ENCODE results near the gene ZPBP.

DNA sequence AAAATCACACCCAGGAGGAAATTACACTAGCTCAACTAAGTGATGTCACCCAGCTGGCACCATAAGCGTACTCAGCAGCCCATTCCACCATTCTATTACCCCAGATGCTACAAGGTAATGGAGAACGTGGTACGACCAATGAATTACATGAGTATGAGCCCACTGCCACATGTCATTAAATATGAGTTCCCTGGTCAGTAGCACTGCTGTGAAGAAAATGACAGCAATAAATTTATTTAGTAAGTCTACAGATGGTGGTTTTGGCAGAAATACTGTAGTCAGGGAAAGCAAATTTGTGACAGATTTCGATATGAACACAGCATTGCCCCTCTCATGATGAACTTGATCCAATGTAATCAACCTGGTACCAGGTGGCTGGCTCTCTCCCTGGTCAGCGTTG is 165.4 kb downstream of the ZPBP start:
- TF ChIP-seq, protein P1, sequence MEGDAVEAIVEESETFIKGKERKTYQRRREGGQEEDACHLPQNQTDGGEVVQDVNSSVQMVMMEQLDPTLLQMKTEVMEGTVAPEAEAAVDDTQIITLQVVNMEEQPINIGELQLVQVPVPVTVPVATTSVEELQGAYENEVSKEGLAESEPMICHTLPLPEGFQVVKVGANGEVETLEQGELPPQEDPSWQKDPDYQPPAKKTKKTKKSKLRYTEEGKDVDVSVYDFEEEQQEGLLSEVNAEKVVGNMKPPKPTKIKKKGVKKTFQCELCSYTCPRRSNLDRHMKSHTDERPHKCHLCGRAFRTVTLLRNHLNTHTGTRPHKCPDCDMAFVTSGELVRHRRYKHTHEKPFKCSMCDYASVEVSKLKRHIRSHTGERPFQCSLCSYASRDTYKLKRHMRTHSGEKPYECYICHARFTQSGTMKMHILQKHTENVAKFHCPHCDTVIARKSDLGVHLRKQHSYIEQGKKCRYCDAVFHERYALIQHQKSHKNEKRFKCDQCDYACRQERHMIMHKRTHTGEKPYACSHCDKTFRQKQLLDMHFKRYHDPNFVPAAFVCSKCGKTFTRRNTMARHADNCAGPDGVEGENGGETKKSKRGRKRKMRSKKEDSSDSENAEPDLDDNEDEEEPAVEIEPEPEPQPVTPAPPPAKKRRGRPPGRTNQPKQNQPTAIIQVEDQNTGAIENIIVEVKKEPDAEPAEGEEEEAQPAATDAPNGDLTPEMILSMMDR (IDR thresholded peaks at IDR 0.05; ENCODE audit: poor library complexity, severe bottlenecking): no peak
- TF ChIP-seq EP300 (conservative IDR thresholded peaks at IDR 0.05; ENCODE audit: poor library complexity, severe bottlenecking): no peak
- TF ChIP-seq MXI1 (conservative IDR thresholded peaks at IDR 0.05; ENCODE audit: poor library complexity, severe bottlenecking): no peak
- no peak for TF ChIP-seq RAD21 (conservative IDR thresholded peaks at IDR 0.05)
- TF ChIP-seq, protein P2, sequence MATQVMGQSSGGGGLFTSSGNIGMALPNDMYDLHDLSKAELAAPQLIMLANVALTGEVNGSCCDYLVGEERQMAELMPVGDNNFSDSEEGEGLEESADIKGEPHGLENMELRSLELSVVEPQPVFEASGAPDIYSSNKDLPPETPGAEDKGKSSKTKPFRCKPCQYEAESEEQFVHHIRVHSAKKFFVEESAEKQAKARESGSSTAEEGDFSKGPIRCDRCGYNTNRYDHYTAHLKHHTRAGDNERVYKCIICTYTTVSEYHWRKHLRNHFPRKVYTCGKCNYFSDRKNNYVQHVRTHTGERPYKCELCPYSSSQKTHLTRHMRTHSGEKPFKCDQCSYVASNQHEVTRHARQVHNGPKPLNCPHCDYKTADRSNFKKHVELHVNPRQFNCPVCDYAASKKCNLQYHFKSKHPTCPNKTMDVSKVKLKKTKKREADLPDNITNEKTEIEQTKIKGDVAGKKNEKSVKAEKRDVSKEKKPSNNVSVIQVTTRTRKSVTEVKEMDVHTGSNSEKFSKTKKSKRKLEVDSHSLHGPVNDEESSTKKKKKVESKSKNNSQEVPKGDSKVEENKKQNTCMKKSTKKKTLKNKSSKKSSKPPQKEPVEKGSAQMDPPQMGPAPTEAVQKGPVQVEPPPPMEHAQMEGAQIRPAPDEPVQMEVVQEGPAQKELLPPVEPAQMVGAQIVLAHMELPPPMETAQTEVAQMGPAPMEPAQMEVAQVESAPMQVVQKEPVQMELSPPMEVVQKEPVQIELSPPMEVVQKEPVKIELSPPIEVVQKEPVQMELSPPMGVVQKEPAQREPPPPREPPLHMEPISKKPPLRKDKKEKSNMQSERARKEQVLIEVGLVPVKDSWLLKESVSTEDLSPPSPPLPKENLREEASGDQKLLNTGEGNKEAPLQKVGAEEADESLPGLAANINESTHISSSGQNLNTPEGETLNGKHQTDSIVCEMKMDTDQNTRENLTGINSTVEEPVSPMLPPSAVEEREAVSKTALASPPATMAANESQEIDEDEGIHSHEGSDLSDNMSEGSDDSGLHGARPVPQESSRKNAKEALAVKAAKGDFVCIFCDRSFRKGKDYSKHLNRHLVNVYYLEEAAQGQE (IDR thresholded peaks at IDR 0.05; ENCODE audit: borderline replicate concordance): no peak
